Heart left ventricle (tissue), 13 donors: ENCODE measurements around the gene TTLL7.

Experiments used
- POLR2A ChIP-seq, 2 donors: fragments of 450-650 bp; IDR thresholded peaks; one replicate each; pipeline ENCODE4 v1.6.1; 2017; ENCODE audit warnings: antibody characterized with exemption in 2 of 2, mild to moderate bottlenecking in 2 of 2, moderate library complexity in 2 of 2
- TF ChIP-seq, protein P1 (sequence below), 12 donors: fragments of 200-600 bp; sonication (generic) in 4 of 12; IDR thresholded peaks; one replicate each; pipeline versions ENCODE4 v1.5.0 to v1.8.0; 2018 to 2022; ENCODE audit warnings: antibody characterized with exemption in 12 of 12, mild to moderate bottlenecking in 5 of 12
- donor health status: ischemic (EF 13 %, LVEDD 7.1; RV severe dilation, severe dysfunction).
- donor health status: DM: no; HTN: yes; CAD: no.
- donor health status: DM: no; HTN: no; CAD: no.
- donor health status: ischemic (EF 25% LVEDD 6.9; RV normal size, moderate dysfunction).
- donor health status: ischemic (EF 25% LVEDD 5.7; RV mildly dilated, moderate dysfunction).
- donor health status: ischemic (EF 35%, LVEDD 5.7; RV mildly dilated, moderate dysfunction).
- donor health status: nonischemic (EF 11% LVEDD 7.7; RV severe dilation, severe dysfunction).
- donor health status: DM: yes; HTN: yes; CAD: no.
- donor health status: PGD.
- donor health status: ischemic (EF 29% LVEDD 5.4; RV normal size, mild dysfunction).
- donor health status: nonischemic (EF 23%, LVEDD 6.1; RV moderate dilation, normal function).

DNA sequence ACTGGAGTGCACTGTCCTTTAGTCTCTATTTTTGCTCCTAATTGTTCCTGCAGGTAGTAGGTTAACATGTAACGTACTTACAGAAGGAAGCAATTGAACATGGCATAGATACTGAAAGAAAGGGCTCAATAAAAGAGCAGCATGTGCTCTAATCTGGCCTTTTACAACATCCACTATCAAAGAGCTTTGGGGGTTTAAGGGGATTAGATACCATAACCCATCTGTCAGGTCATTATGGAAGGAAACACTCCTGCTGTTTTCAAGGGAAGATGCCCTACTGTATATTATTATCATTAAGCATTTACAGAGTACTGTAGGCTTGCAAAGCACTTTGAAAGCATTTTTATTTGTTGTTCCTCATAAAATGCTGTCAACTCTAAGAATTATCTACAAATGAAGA is 152.8 kb downstream of the TTLL7 start:
- TF ChIP-seq, protein P1, sequence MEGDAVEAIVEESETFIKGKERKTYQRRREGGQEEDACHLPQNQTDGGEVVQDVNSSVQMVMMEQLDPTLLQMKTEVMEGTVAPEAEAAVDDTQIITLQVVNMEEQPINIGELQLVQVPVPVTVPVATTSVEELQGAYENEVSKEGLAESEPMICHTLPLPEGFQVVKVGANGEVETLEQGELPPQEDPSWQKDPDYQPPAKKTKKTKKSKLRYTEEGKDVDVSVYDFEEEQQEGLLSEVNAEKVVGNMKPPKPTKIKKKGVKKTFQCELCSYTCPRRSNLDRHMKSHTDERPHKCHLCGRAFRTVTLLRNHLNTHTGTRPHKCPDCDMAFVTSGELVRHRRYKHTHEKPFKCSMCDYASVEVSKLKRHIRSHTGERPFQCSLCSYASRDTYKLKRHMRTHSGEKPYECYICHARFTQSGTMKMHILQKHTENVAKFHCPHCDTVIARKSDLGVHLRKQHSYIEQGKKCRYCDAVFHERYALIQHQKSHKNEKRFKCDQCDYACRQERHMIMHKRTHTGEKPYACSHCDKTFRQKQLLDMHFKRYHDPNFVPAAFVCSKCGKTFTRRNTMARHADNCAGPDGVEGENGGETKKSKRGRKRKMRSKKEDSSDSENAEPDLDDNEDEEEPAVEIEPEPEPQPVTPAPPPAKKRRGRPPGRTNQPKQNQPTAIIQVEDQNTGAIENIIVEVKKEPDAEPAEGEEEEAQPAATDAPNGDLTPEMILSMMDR (IDR thresholded peaks at IDR 0.05) = no peak
- no peak for TF ChIP-seq POLR2A (IDR thresholded peaks at IDR 0.05)
